ENCODE data around the gene MYL11.

- no peak for TF ChIP-seq EZH2 (IDR thresholded peaks at IDR 0.05; ENCODE audit: insufficient read depth, poor library complexity, severe bottlenecking)
- TF ChIP-seq EZH2phosphoT487 (IDR thresholded peaks at IDR 0.05; ENCODE audit: insufficient read depth, low read depth), result no peak
Measured at GRCh38 chr16:30416624-30417528, 42.3 kb downstream of the MYL11 start.

All from GM23248 (cell line).